GM23248 (cell line): Measurements from ENCODE around the gene HSPA4L. TPM values are rescaled to one million over a fixed set of nuclear protein-coding genes. Genes with fewer than 3 reads are reported as not detected.

Experiments
- DNase-seq: peaks from one replicate; pipeline ENCODE4 v3.0.0-alpha.2; 2015
- H2AFZ ChIP-seq: fragments of 200-600 bp; sonication (generic); 2 replicates; pipeline ENCODE4 v1.6.1; 2016; ENCODE audit warnings: antibody characterized with exemption
- H3F3A ChIP-seq: fragments of 200-600 bp; sonication (generic); 2 replicates; pipeline ENCODE4 v1.6.1; 2016; ENCODE audit warnings: mild to moderate bottlenecking, antibody characterized with exemption, mixed run types; ENCODE audit not compliant: insufficient read depth
- H3K27ac ChIP-seq: fragments of 200-600 bp; sonication (generic); 2 replicates; pipeline ENCODE4 v1.5.1; 2016; ENCODE audit warnings: mild to moderate bottlenecking
- H3K27me3 ChIP-seq: fragments of 200-600 bp; sonication (generic); replicated peaks from 2 replicates; pipeline ENCODE4 v1.6.1; 2016; ENCODE audit warnings: mild to moderate bottlenecking; ENCODE audit not compliant: insufficient read depth
- H3K36me3 ChIP-seq: fragments of 200-600 bp; sonication (generic); 2 replicates; pipeline ENCODE4 v1.6.1; 2016; ENCODE audit warnings: low read depth, mild to moderate bottlenecking
- H3K4me1 ChIP-seq: fragments of 200-600 bp; sonication (generic); 2 replicates; pipeline ENCODE4 v1.6.1; 2016; ENCODE audit warnings: mild to moderate bottlenecking; ENCODE audit not compliant: insufficient read depth
- H3K4me2 ChIP-seq: fragments of 200-600 bp; sonication (generic); one replicate; pipeline ENCODE4 v1.6.1; 2016; ENCODE audit warnings: mild to moderate bottlenecking; ENCODE audit not compliant: unreplicated experiment
- H3K4me3 ChIP-seq: fragments of 200-600 bp; sonication (generic); 2 replicates; pipeline ENCODE4 v1.5.1; 2016; ENCODE audit warnings: mild to moderate bottlenecking
- H3K79me2 ChIP-seq: fragments of 200-600 bp; sonication (generic); 2 replicates; pipeline ENCODE4 v1.6.1; 2016; ENCODE audit warnings: mild to moderate bottlenecking; ENCODE audit not compliant: insufficient read depth
- H3K9ac ChIP-seq: fragments of 200-600 bp; sonication (generic); 2 replicates; pipeline ENCODE4 v1.6.1; 2016; ENCODE audit warnings: mild to moderate bottlenecking
- H3K9me2 ChIP-seq: fragments of 200-600 bp; sonication (generic); 2 replicates; pipeline ENCODE4 v1.6.1; 2016; ENCODE audit warnings: mixed run types, mild to moderate bottlenecking, moderate library complexity; ENCODE audit not compliant: insufficient read depth
- H3K9me3 ChIP-seq: fragments of 200-600 bp; sonication (generic); one replicate; pipeline ENCODE4 v1.6.1; 2017; ENCODE audit warnings: low read depth
- H4K20me1 ChIP-seq: fragments of 200-600 bp; sonication (generic); 2 replicates; pipeline ENCODE4 v1.6.0; 2016; ENCODE audit not compliant: insufficient read depth
- EZH2 ChIP-seq: fragments of 200-600 bp; sonication (generic); IDR thresholded peaks from 2 replicates; pipeline ENCODE4 v1.6.1; 2018; ENCODE audit warnings: antibody characterized with exemption, mild to moderate bottlenecking; ENCODE audit not compliant: insufficient read depth, poor library complexity, severe bottlenecking
- EZH2phosphoT487 ChIP-seq: fragments of 200-600 bp; sonication (generic); IDR thresholded peaks from 2 replicates; pipeline ENCODE4 v1.6.1; 2018; ENCODE audit warnings: antibody characterized with exemption, moderate library complexity, mild to moderate bottlenecking, low read depth; ENCODE audit not compliant: insufficient read depth
- WGBS, 2 experiments: methylation state at CpG; one replicate each; pipeline ENCODE4 v1.1.6; 2015 to 2017; ENCODE audit warnings: low lambda C conversion rate in 2 of 2, low coverage in 1 of 2; ENCODE audit errors: missing lambda C conversion rate in 2 of 2; 5-methylcytosine and 5-hydroxymethylcytosine counted together
- in situ Hi-C: fragments of 300-500 bp; cut with MboI; formaldehyde crosslinking; loops from 2 replicates; pipeline ENCODE4 v1.15.0; 2020
- polyA plus RNA-seq: library from polyadenylated mRNA; unstranded; fragments of >200 nt; fragmentation: Nextera tagmentation; extraction: Ambion mirVana; gene quantifications from 2 replicates; pipeline ENCODE4 v1.2.1, GENCODE V29; 2016
- total RNA-seq: library from RNA; depleted of rRNA; stranded (reverse); fragments of >200 nt; shearing (Covaris generic); gene quantifications from 2 replicates; pipeline ENCODE4 v1.2.3, GENCODE V29; 2014

HSPA4L gene
- total and polyA plus RNA-seq, 2 experiments from 2014 or later: 1.3 to 2.2 TPM

- TF ChIP-seq EZH2: no peak
- TF ChIP-seq EZH2phosphoT487: no peak
- H3K27ac ChIP-seq: no peak overlapping the region
- H3K4me2 ChIP-seq: no peak overlapping the region
- DNase-seq: no peak
- H3K79me2 ChIP-seq: peaks cover 10% of the 10 kb centered on the region; the same call in 1 of the 2 replicates
- no peak overlapping the region for H3K4me3 ChIP-seq
- no peak overlapping the region for H2AFZ ChIP-seq
- H3K9me2 ChIP-seq: no peaks in the 10 kb centered on the region
- no peaks in the 10 kb centered on the region for H3F3A ChIP-seq
- in situ Hi-C loops: no loop called here
- H4K20me1 ChIP-seq: no peaks in the 10 kb centered on the region
- H3K27me3 ChIP-seq: no peaks in the 10 kb centered on the region
- H3K4me1 ChIP-seq: peaks cover 18% of the 10 kb centered on the region
- H3K9ac ChIP-seq: no peak overlapping the region
- H3K9me3 ChIP-seq: no peaks in the 10 kb centered on the region
- H3K36me3 ChIP-seq: no peaks in the 10 kb centered on the region
- WGBS, 2 experiments: 93 to 96% methylated on average over 1 of the region's 1 CpG
Measured at GRCh38 chr4:127857641-127858040, 75.5 kb downstream of the HSPA4L start.

DNA sequence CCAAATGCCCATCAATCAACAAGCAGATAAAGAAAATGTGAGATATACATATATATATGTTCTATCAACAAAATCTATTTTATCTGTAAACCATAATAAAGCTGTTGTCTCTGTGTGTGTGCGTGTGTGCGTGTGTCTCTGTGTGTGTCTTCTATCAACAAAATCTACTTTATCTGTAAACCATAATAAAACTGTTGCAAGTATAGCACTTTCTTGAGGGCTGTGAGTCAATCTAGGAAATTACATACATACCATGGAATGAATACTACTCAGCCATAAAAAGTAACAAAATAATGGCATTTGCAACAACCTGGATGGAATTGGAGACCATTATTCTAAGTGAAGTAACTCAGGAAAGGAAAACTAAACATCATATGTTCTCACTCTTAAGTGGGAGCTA, 86.1 kb downstream of the HSPA4L start:
- Histone ChIP-seq H3K4me2 (no peak overlapping the region), H3K9me3 (no peaks in the 10 kb centered on the region), H4K20me1 (no peaks in the 10 kb centered on the region), H2AFZ (no peak overlapping the region), H3K79me2 (0 out of 2 replicates have a peak, but pooled peaks cover 5% of the 10 kb centered on the region), H3K27me3 (no peaks in the 10 kb centered on the region), H3K9me2 (no peaks in the 10 kb centered on the region), H3K4me1 (peaks cover 17% of the 10 kb centered on the region), H3F3A (0 out of 2 replicates have a peak, but pooled peaks cover 5% of the 10 kb centered on the region), H3K36me3 (no peaks in the 10 kb centered on the region), H3K9ac (no peak overlapping the region), H3K4me3 (no peak overlapping the region), H3K27ac (no peak overlapping the region)
- DNase-seq: peak; percentile 21
- in situ Hi-C loops: no loop called here
- TF ChIP-seq EZH2: no peak
- no peak for TF ChIP-seq EZH2phosphoT487
- 96 to 99% methylated on average over 2 of the region's 2 CpGs for WGBS, 2 experiments

GRCh38 chr4:127870281-127870680, 88.2 kb downstream of the HSPA4L start:
- peaks cover under 1% of the 10 kb centered on the region; the same call in 1 of the 2 replicates for H3K36me3 ChIP-seq
- no peaks in the 10 kb centered on the region for H3K9me3 ChIP-seq
- H2AFZ ChIP-seq: 0 out of 2 replicates have a peak overlapping the region, but pooled peaks have one; percentile 13
- no peak for TF ChIP-seq EZH2
- no peak for TF ChIP-seq EZH2phosphoT487
- no peaks in the 10 kb centered on the region for H3K27me3 ChIP-seq
- H4K20me1 ChIP-seq: no peaks in the 10 kb centered on the region
- 0 out of 2 replicates have a peak, but pooled peaks cover 5% of the 10 kb centered on the region for H3F3A ChIP-seq
- no peaks in the 10 kb centered on the region for H3K9me2 ChIP-seq
- no peak for DNase-seq
- peak overlapping the region; percentile 10 for H3K4me2 ChIP-seq
- peaks cover 17% of the 10 kb centered on the region for H3K4me1 ChIP-seq
- H3K27ac ChIP-seq: no peak overlapping the region
- no peak overlapping the region for H3K4me3 ChIP-seq
- no peak overlapping the region for H3K9ac ChIP-seq
- in situ Hi-C loops: no loop called here
- 0 out of 2 replicates have a peak, but pooled peaks cover 5% of the 10 kb centered on the region for H3K79me2 ChIP-seq

DNA sequence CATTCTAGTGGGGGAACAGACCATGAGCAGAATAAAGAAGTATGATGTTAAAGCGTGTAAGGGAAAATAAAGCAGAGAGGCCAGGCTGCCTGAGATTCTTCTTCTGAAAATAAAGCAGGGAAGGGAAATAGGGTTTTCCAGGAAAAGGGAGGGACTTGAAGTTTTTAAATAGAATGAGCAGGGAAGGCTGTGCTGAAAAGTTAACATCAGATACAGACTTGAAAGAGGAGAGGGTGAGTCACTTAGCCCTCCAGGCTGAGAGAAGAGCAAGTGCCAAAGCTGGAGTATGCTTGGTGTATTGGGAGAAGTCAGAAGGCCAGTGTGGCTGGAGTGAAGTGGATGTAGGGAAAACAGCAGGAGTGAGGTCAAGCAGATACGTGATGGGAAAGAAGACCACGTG, 88.6 kb downstream of the HSPA4L start:
- WGBS, 2 experiments: 35 to 37% methylated on average over 3 of the region's 3 CpGs
- DNase-seq: peak; percentile 72
- Histone ChIP-seq H3K27me3 (no peaks in the 10 kb centered on the region), H3K9me2 (no peaks in the 10 kb centered on the region), H4K20me1 (no peaks in the 10 kb centered on the region), H3K4me1 (peaks cover 17% of the 10 kb centered on the region), H3K4me2 (peak overlapping the region; percentile 19), H3K4me3 (no peak overlapping the region), H3F3A (0 out of 2 replicates have a peak, but pooled peaks cover 5% of the 10 kb centered on the region), H3K9ac (no peak overlapping the region), H3K9me3 (no peaks in the 10 kb centered on the region), H3K27ac (no peak overlapping the region), H2AFZ (0 out of 2 replicates have a peak overlapping the region, but pooled peaks have one; percentile 13), H3K36me3 (peaks cover 3% of the 10 kb centered on the region; the same call in 1 of the 2 replicates), H3K79me2 (0 out of 2 replicates have a peak, but pooled peaks cover 5% of the 10 kb centered on the region)
- TF ChIP-seq EZH2phosphoT487: no peak
- no peak for TF ChIP-seq EZH2
- in situ Hi-C loops: no loop called here

- Histone ChIP-seq H3K27ac (no peak overlapping the region), H3K4me3 (no peak overlapping the region), H2AFZ (no peak overlapping the region), H3K4me2 (no peak overlapping the region), H4K20me1 (no peaks in the 10 kb centered on the region), H3F3A (no peaks in the 10 kb centered on the region), H3K79me2 (peaks cover 14% of the 10 kb centered on the region; the same call in 1 of the 2 replicates), H3K9me2 (no peaks in the 10 kb centered on the region), H3K36me3 (peaks cover 3% of the 10 kb centered on the region; the same call in 1 of the 2 replicates), H3K27me3 (no peaks in the 10 kb centered on the region), H3K9me3 (no peaks in the 10 kb centered on the region), H3K9ac (no peak overlapping the region), H3K4me1 (peaks cover 5% of the 10 kb centered on the region; the same call in 1 of the 2 replicates)
- in situ Hi-C loops: no loop called here
- DNase-seq: no peak
- TF ChIP-seq EZH2phosphoT487: no peak
- no peak for TF ChIP-seq EZH2
Measured at GRCh38 chr4:127875791-127876190, 93.7 kb downstream of the HSPA4L start.
